SK-N-SH (cell line): Measurements from ENCODE around the gene PARD3B.
A peak's percentile ranks its signal among the peaks of the same experiment; 100 is the strongest.

Source experiments
- CHD2 ChIP-seq: fragments of 150-350 bp; IDR thresholded peaks from 2 replicates; pipeline ENCODE4 v1.6.1; 2018; ENCODE audit warnings: low read length; ENCODE audit not compliant: partially characterized antibody
- EZH2phosphoT487 ChIP-seq: fragments of 200-600 bp; sonication (generic); IDR thresholded peaks from 2 replicates; pipeline ENCODE4 v1.6.1; 2017; ENCODE audit warnings: low read depth, mixed run types, mild to moderate bottlenecking, antibody characterized with exemption, moderate library complexity, borderline replicate concordance
- FOXJ3 ChIP-seq: sonication (generic); formaldehyde crosslinking; IDR thresholded peaks from 2 replicates; pipeline ENCODE4 v1.5.1; 2020; ENCODE audit warnings: mild to moderate bottlenecking, missing genetic modification reagents
- FOXM1 ChIP-seq: IDR thresholded peaks from 2 replicates; pipeline ENCODE4 v1.4.0; 2012; ENCODE audit warnings: low read depth, mild to moderate bottlenecking
- JUND ChIP-seq: IDR thresholded peaks from 2 replicates; pipeline ENCODE4 v1.4.0; 2012
- POLR2AphosphoS5 ChIP-seq: IDR thresholded peaks from 2 replicates; pipeline ENCODE4 v1.6.1; 2012; ENCODE audit warnings: low read depth, low read length
- RCOR1 ChIP-seq: fragments of 150-350 bp; IDR thresholded peaks from 2 replicates; pipeline ENCODE4 v1.6.1; 2017; ENCODE audit warnings: antibody characterized with exemption, low read length
- RXRA ChIP-seq: IDR thresholded peaks from 2 replicates; pipeline ENCODE4 v1.4.0; 2012; ENCODE audit warnings: low read depth, mild to moderate bottlenecking, borderline replicate concordance
- TAF1 ChIP-seq: IDR thresholded peaks from 2 replicates; pipeline ENCODE4 v1.6.1; 2012; ENCODE audit warnings: low read depth, mild to moderate bottlenecking, low read length, moderate library complexity, borderline replicate concordance
- TEAD4 ChIP-seq: IDR thresholded peaks from 2 replicates; pipeline ENCODE4 v1.4.0; 2012; ENCODE audit warnings: mild to moderate bottlenecking, borderline replicate concordance; ENCODE audit not compliant: insufficient read depth
- TF ChIP-seq, protein P1 (sequence below): fragments of 200-600 bp; sonication (generic); IDR thresholded peaks from 2 replicates; pipeline ENCODE4 v1.6.1; 2017; ENCODE audit warnings: antibody characterized with exemption, mild to moderate bottlenecking, moderate library complexity
- TF ChIP-seq, protein P2 (sequence below): IDR thresholded peaks from 2 replicates; pipeline ENCODE4 v1.4.0; 2012; ENCODE audit warnings: low read depth, borderline replicate concordance
- TF ChIP-seq, protein P3 (sequence below): IDR thresholded peaks from 2 replicates; pipeline ENCODE4 v1.4.0; 2012; ENCODE audit warnings: low read depth

DNA sequence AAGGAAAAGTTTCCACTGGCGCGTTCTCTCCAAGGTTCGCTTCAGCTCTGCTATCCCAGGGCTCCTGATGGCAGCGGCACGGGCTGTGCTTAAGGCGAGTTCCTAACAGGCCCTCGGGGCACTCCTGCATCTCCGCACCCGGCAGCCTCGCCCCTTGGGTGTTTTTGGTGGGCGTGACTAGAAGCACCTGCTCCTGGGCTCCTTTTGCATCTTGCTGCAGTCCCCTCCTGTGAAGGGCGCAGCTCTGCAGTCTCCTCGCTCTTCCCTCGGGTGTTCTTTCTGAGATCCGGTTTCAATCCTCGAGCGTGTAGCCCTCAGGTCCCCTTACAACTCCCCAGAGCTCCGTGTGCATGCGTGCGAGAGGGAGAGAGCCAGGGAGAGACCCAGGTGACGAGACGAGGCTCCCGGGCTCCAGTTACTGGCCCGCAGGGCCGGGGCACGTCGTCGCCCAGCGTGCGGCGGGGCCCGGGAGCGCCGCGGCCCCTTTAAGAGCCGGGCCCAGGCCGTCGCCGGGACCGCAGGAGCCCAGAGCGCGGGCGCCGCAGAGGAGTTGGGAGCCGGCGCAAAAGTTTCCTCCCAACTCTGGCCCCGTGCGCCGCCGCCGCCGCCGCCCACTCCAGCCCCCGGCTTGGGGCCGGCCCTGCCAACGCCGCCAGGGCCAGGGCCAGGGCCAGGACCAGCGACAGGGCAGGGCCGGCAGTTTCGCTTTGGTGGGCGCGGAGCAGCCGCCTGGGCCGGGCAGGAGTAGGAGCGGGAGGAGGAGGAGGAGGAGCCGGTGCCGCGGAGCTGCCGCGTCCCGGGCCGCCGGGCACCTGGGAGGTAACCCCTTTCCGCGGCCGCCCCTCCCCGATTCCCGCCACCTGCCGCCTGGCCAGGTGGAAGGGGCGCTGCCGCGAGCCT, at the start of gene PARD3B:
- TF ChIP-seq FOXJ3 (CRISPR knock-in tag) (no peak), FOXM1 (no peak), EZH2phosphoT487 (no peak), RCOR1 (no peak), TAF1 (no peak), CHD2 (no peak), POLR2AphosphoS5 (no peak), TEAD4 (no peak), JUND (no peak), RXRA (no peak)
- TF ChIP-seq, protein P1, sequence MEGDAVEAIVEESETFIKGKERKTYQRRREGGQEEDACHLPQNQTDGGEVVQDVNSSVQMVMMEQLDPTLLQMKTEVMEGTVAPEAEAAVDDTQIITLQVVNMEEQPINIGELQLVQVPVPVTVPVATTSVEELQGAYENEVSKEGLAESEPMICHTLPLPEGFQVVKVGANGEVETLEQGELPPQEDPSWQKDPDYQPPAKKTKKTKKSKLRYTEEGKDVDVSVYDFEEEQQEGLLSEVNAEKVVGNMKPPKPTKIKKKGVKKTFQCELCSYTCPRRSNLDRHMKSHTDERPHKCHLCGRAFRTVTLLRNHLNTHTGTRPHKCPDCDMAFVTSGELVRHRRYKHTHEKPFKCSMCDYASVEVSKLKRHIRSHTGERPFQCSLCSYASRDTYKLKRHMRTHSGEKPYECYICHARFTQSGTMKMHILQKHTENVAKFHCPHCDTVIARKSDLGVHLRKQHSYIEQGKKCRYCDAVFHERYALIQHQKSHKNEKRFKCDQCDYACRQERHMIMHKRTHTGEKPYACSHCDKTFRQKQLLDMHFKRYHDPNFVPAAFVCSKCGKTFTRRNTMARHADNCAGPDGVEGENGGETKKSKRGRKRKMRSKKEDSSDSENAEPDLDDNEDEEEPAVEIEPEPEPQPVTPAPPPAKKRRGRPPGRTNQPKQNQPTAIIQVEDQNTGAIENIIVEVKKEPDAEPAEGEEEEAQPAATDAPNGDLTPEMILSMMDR, result no peak
- TF ChIP-seq, protein P2, sequence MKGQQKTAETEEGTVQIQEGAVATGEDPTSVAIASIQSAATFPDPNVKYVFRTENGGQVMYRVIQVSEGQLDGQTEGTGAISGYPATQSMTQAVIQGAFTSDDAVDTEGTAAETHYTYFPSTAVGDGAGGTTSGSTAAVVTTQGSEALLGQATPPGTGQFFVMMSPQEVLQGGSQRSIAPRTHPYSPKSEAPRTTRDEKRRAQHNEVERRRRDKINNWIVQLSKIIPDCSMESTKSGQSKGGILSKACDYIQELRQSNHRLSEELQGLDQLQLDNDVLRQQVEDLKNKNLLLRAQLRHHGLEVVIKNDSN, result no peak
- TF ChIP-seq, protein P3, sequence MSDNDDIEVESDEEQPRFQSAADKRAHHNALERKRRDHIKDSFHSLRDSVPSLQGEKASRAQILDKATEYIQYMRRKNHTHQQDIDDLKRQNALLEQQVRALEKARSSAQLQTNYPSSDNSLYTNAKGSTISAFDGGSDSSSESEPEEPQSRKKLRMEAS, result peak; percentile 40; the same call in 1 of the 2 replicates
